ENCODE results near the gene LRRC46.

GRCh38 chr17:47815106-47815918, 16.2 kb upstream of the LRRC46 start:
- TF ChIP-seq CTCF (IDR thresholded peaks at IDR 0.05) (no peak), POLR2A (IDR thresholded peaks at IDR 0.05) (no peak)
